Mammary epithelial cell (primary cell): Measurements from ENCODE around the gene ARL16.

Experiments
- EZH2 ChIP-seq: IDR thresholded peaks from 2 replicates; pipeline ENCODE4 v1.6.1; 2012; ENCODE audit warnings: low read length, inconsistent platforms, borderline replicate concordance
- TF ChIP-seq, protein P1 (sequence below), 2 donors: IDR thresholded peaks in 1 of 2; conservative IDR thresholded peaks in 1 of 2; 2 replicates each; pipeline ENCODE4 v1.5.1; 2011 to 2012; ENCODE audit warnings: inconsistent platforms in 2 of 2, low read length in 2 of 2, mild to moderate bottlenecking in 2 of 2, control low read depth in 1 of 2, low read depth in 1 of 2; ENCODE audit not compliant: insufficient read depth in 1 of 2; ENCODE audit errors: extremely low read depth in 1 of 2

DNA sequence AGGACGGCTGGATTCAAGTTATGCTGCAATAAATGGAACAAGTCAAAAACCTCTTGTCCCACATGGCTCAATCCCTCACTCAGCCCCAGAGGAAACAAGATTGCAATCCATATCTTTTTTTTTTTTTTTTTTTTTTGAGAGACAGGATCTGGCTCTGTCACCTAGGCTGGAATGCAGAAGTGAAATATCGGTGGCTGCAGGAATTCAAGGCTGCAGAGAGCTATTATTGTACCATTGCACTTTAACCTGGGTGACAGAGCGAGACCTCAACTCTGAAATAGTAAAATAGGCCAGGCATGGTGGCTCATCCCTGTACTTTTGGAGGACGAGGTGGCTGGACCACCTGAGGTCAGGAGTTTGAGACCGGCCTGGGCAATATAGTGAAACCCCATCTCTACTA lies 24.6 kb downstream of the ARL16 start:
- TF ChIP-seq EZH2 = no peak
- TF ChIP-seq, protein P1, sequence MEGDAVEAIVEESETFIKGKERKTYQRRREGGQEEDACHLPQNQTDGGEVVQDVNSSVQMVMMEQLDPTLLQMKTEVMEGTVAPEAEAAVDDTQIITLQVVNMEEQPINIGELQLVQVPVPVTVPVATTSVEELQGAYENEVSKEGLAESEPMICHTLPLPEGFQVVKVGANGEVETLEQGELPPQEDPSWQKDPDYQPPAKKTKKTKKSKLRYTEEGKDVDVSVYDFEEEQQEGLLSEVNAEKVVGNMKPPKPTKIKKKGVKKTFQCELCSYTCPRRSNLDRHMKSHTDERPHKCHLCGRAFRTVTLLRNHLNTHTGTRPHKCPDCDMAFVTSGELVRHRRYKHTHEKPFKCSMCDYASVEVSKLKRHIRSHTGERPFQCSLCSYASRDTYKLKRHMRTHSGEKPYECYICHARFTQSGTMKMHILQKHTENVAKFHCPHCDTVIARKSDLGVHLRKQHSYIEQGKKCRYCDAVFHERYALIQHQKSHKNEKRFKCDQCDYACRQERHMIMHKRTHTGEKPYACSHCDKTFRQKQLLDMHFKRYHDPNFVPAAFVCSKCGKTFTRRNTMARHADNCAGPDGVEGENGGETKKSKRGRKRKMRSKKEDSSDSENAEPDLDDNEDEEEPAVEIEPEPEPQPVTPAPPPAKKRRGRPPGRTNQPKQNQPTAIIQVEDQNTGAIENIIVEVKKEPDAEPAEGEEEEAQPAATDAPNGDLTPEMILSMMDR (conservative IDR thresholded peaks at IDR 0.05 in 1 of 2, IDR thresholded peaks at IDR 0.05 in 1 of 2; ENCODE audit: extremely low read depth in 1 of 2, insufficient read depth in 1 of 2, low read depth in 1 of 2, low read length in 2 of 2) = no peak
